Stimulated activated naive CD4-positive, alpha-beta T cell treated with Interleukin-2 at 50 U/mL for 16 hours (primary cell): ENCODE data around the gene REEP6.

Source experiments
- DNase-seq: peaks from one replicate; lab custom pipeline; 2025; lab: John Stamatoyannopoulos, UW

Gene REEP6

DNA sequence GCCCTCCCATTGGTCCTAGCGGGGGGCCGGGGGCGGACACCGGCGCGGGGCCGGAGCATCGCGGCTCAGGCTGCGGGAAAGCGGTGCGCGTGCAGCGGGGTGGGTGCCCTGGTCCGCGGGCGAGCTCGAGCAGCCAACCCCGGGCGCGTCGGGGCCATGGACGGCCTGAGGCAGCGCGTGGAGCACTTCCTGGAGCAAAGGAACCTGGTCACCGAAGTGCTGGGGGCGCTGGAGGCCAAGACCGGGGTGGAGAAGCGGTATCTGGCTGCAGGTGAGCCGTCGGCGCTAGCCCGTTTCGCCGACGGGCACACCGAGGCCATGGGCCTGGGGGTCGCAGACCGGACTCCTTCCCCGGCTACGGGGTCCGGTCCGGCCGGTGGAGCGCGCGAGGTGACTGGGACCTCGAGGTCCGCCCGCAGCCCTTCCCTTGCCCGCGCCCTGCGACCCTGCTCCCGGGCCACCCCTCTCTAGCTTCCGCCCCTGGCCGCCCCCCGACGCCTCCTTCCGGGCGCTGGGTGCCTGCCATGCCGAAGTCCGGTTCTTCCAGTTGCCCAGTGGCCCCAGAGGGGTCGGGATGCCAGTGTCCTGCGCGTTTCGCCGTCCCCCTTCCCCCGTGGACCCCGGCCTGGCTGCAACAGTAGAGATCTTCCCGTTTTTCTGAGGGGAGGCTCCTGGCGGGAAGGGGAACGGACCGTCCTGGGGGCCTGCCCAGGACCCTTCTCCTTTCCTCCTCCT, at the start of gene REEP6:
REEP6 (plus strand) TSS at position 68 of the 735 bp plus-strand sequence; CDS start at position 157, 89 bp downstream.
- no peak for DNase-seq

GRCh38 chr19:1441677-1442438, 49.1 kb upstream of the REEP6 start:
- no peak for DNase-seq

- DNase-seq, result peak; percentile 69
Observed at GRCh38 chr19:1445185-1445931, 45.6 kb upstream of the REEP6 start.

- DNase-seq, result no peak
Observed at GRCh38 chr19:1445932-1446712, 44.9 kb upstream of the REEP6 start.

- DNase-seq, result no peak
Observed at GRCh38 chr19:1446713-1447481, 44.1 kb upstream of the REEP6 start.

DNA sequence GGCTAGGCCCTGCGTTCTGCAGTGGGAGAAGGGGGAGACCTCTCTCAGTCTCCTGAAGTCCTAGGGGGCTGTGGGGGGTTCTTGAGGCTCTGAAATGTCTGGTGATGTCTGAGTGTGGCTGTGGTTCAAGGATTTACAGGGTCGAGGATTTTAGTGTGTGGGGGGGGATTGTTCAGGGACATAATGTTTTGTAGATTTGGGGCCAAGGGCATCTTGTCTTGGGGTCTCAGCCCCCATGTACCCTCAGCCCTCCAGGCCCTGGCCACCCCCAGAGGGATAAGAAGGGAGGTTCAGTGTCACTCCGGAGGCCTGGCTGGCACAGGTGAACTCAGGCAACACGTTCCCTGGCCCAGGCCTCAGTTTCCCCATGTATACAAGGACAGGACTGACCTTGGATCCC, 43.5 kb upstream of the REEP6 start:
- DNase-seq, result no peak

DNA sequence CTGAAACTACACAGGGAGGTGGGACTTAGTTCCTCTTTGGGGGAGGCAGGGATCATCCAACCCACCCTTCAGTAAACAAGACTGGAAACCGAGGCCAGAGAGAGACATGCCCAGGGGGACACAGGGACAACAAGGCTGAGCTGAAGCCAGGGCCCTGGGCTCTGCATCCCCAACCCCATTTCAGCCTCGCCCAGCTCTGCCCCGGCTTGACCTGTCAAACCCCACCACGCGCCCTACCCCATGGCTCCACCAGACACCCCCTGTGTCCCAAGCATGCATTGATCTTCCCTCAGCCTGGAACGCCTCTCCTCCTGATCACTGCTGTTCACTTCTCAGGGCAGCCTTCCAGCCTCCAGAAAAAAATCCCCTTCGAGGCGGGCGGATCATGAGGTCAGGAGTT, 43.0 kb upstream of the REEP6 start:
- no peak for DNase-seq

DNA sequence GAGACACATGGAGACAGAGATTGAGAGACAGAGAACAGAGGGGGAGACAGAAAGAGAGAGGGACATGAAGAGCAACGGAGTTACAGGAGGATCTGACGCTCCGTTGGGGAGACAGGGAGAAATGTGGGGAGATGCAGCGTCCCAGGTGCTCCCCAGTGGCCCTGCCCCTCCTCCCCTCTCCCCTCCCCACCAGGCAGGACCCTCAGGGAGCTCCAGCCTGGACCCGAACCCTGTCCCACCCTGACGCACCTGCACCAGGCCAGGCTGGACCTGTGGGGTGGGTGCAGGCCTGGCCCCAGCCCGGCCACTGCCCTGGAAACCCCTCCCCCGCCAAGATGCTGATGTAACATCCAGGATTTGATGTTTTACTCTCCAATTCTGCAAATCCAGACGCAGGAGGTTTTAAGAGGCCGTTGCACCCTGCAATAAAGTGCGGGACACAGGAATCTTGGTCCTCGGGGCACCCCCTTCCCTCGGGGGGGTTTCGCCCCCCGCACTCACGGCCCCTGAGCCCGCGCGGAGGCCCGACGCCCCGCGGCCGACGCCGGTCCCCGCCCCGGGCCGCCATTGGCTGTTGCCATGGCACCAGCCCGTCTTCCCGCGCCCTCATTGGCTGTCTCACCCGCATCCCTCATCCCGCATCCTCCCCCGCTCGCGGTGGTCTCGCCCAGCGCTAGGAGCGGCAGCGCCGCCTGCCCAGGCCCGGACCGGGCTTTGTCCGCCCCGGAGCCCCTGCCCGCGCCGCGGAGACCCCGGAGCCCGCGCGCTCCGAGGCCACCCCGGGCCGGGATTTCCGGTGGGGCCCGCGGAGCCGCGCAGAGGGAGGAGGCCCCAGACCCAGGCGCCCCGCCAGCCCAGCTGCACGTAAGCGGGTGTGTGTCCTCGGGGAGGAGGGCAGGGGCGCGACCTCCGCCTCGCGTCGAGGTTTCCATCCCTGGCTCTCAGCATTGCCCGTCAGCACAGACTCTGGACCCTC, 41.2 kb upstream of the REEP6 start, which contains the start of gene APC2:
APC2 (plus strand) TSS at position 655 of the 976 bp plus-strand sequence. CDS start 2,881 bp downstream, outside the sequence.
- DNase-seq, result no peak

GRCh38 chr19:1450735-1451731, 39.9 kb upstream of the REEP6 start:
- DNase-seq, result no peak

GRCh38 chr19:1451916-1452801, 38.8 kb upstream of the REEP6 start:
- DNase-seq, result no peak

GRCh38 chr19:1452802-1453524, 38.0 kb upstream of the REEP6 start:
- no peak for DNase-seq

- DNase-seq, result no peak
Observed at GRCh38 chr19:1453525-1454364, 37.2 kb upstream of the REEP6 start.

DNA sequence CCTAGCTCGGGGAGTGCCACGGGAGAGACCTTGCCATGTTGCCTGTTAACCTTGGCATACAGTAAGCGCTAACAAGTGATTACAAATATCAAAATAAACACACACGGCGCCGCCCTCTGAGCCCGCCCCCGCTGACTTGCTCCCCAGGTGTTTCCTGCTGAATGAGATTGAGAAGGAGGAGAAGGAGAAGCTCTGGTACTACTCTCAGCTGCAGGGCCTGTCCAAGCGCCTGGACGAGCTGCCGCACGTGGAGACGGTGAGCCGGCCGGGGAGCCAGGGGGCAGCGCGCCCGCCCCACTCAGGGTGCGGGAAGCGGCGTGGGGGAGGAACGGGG, 36.0 kb upstream of the REEP6 start:
- no peak for DNase-seq

DNA sequence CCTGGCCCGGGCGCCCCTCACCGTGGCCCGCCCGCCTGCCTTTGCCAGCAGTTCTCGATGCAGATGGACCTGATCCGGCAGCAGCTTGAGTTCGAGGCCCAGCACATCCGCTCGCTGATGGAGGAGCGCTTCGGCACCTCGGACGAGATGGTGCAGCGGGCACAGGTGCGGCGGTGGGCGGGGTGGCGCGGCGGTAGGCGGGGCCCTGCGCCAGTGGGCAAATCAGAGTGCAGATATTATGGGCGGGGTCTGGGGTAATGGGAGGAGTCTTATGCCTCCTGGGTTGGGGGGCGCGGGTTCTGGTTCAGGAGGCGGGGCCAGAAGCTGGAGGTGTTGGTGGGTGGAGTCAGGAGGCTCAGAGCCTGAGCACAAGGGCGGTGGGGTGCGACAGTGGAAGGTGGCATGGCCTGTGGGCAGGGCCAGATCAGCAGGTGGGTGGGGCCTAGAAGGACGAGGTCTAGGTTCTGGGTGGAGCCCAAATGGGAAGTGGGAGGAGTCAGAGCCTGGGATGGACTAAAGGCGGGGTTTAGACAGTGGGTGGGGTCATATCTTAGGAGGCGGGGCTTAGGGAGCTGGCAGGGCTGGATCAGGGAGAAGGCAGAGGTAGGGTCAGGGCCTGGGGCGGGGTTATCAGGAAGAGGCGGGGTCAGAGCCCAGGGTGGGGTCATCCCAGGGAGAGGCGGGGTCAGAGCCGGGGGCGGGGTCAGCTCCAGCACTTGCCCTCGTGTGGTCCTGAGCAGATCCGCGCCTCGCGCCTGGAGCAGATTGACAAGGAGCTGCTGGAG, 35.5 kb upstream of the REEP6 start:
- peak; percentile 35 for DNase-seq
